ENCODE measurements around the gene SRC.

The SRC gene

DNA sequence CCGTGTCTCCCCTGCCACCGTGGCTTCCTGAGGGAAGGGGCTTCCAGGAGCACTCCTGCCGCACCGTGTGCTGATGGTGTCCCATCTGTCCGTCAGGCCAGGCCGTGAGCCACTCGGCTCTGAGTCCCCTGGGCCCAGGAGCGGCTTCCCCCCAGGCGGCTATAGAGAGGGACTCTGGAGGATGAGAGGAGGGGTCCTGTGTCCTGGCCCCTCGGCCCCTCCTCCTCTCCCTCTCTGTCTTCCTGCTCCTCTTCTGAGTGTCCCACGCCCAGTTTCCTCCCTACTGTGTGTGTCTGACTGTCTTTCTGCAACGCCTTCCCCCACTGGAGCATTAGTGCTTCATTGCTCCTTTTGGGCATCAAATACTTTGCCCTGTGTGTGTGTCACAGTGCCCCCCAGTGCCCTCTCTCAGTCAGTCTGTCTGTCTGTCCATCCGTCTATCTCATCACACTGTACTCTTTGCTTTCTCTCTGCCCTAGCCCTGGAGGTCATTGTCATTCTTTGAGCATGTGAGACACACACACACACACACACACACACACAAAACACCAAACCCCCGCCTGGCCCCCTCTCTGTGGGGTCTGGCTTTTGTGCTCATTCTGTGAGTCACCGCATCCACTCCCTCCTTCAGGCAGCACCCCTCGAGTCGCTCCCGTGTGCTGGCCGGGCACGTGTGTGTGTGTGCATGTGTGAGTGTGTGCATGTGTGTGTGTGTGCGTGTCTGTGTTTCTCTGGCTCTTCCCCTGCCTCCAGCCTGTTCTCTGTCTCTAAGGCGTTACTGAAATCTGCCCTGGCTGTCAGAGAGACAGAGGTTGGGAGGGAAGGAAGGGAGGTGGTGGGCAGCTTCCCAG, 71.9 kb downstream of the SRC start:
- Histone ChIP-seq H3K36me3 (ENCODE audit: control insufficient read depth in 2 of 2, insufficient read depth in 2 of 2, low read length in 2 of 2) (no peaks in the 10 kb centered on the region), H3K4me3 (ENCODE audit: low read length in 2 of 2) (no peak overlapping the region), H3K4me1 (ENCODE audit: control insufficient read depth, insufficient read depth, low read length) (peaks cover 6% of the 10 kb centered on the region), H3K9ac (ENCODE audit: low read length in 2 of 2) (no peak overlapping the region), H3K9me3 (ENCODE audit: control insufficient read depth in 2 of 2, low read length in 2 of 2) (no peaks in the 10 kb centered on the region), H3K27me3 (ENCODE audit: control insufficient read depth in 1 of 2, insufficient read depth in 2 of 2, low read length in 2 of 2) (peaks cover 0 to 4% of the 10 kb centered on the region in 2 donors), H3K27ac (ENCODE audit: low read length) (no peak overlapping the region)

DNA sequence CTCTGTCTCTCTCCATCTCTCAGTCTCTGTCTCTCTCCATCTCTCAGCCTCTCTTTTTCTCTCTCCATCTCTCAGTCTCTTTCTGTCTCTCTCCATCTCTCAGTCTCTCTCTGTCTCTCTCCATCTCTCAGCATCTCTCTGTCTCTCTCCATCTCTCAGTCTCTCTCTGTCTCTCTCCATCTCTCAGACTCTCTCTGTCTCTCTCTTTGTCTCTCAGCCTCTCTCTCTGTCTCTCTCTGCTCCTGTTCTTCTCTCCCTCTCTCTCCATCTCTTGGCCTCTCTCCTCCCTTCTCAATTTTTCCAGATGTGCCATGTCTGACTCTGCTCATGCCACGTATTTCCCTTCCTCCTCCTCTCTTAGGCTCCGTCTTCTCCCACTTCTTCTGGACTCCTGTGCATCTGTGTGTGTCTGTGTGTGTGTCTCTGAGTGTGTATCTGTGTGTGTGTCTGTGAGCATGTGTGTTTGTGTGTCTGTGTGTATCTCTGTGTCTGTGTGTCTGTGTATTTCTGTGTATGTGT, 72.7 kb downstream of the SRC start:
- peaks cover 6% of the 10 kb centered on the region for H3K4me1 ChIP-seq (ENCODE audit: control insufficient read depth, insufficient read depth, low read length)

DNA sequence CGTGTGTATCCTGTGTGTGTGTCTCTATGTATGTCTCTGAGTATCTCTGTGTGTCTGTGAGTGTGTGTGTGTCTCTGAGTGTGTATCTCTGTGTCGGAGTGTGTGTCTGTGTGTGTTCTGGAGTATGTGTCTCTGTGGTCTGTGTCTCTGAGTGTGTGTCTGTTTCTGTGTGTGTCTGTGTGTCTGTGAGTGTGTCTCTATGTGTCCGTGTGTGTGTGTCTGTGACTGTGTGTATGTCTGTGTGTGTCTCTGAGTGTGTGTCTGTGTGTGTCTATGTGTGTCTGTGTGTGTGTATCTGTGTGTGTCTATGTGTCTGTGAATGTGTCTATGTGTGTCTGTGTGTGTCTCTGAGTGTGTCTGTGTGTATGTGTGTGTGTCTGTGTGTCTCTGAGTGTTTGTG, 73.4 kb downstream of the SRC start:
- H3K36me3 ChIP-seq (ENCODE audit: control insufficient read depth in 2 of 2, insufficient read depth in 2 of 2, low read length in 2 of 2) = no peaks in the 10 kb centered on the region
- peaks cover 0 to 4% of the 10 kb centered on the region in 2 donors for H3K27me3 ChIP-seq (ENCODE audit: control insufficient read depth in 1 of 2, insufficient read depth in 2 of 2, low read length in 2 of 2)
- H3K4me1 ChIP-seq (ENCODE audit: control insufficient read depth, insufficient read depth, low read length) = peaks cover 6% of the 10 kb centered on the region
- no peak overlapping the region for H3K4me3 ChIP-seq (ENCODE audit: low read length in 2 of 2)
- no peak overlapping the region for H3K9ac ChIP-seq (ENCODE audit: low read length in 2 of 2)
- no peaks in the 10 kb centered on the region for H3K9me3 ChIP-seq (ENCODE audit: control insufficient read depth in 2 of 2, low read length in 2 of 2)
- no peak overlapping the region for H3K27ac ChIP-seq (ENCODE audit: low read length)

More for the DNA sequence above, 72.7 kb downstream of the SRC start:
- H3K36me3 ChIP-seq (ENCODE audit: control insufficient read depth in 2 of 2, insufficient read depth in 2 of 2, low read length in 2 of 2) = no peaks in the 10 kb centered on the region
- no peak overlapping the region for H3K4me3 ChIP-seq (ENCODE audit: low read length in 2 of 2)
- no peak overlapping the region for H3K9ac ChIP-seq (ENCODE audit: low read length in 2 of 2)
- H3K9me3 ChIP-seq (ENCODE audit: control insufficient read depth in 2 of 2, low read length in 2 of 2) = no peaks in the 10 kb centered on the region
- peaks cover 0 to 4% of the 10 kb centered on the region in 2 donors for H3K27me3 ChIP-seq (ENCODE audit: control insufficient read depth in 1 of 2, insufficient read depth in 2 of 2, low read length in 2 of 2)
- H3K27ac ChIP-seq (ENCODE audit: low read length) = no peak overlapping the region

DNA sequence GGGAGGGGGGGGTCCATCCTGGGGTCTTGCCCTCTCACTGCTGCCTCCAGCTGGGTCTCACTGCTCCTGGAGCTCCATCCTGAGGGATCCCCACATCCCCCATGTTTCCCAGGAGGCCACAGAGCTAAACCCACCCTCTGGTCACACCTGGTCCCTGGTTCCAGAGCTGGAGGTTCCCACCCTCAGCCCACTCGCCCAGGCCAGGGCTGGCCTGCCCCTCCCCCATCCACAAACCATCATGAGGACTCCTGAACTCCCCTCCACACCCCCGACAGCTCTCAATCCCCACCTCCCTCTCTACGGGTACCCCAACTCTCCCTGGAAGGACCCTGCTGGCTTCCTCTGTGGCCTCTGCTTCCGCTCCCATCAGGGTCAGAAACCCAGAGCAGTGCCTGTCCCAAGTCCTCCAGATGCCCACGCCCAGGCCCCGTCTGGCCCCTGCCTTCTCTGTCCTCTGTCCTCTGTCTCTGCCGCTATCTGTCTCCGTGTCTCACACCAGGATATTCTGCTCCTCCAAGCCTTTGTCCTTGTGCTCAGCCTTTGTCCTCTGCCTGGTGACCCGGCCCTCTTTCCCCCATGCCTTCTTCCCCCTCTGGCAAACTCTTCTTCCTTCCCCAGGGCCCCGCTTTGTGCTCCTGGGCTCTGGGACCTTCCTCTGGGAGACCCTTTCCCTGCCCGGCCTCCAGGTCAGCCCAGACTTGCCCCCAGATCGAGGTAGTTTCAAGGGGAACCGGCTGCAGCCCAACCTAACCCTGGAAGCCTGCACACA, 74.0 kb downstream of the SRC start:
- H3K4me1 ChIP-seq (ENCODE audit: control insufficient read depth, insufficient read depth, low read length) = peaks cover 6% of the 10 kb centered on the region
- H3K4me3 ChIP-seq (ENCODE audit: low read length in 2 of 2) = no peak overlapping the region
- no peak overlapping the region for H3K9ac ChIP-seq (ENCODE audit: low read length in 2 of 2)
- no peak overlapping the region for H3K27ac ChIP-seq (ENCODE audit: low read length)
- no peaks in the 10 kb centered on the region for H3K36me3 ChIP-seq (ENCODE audit: control insufficient read depth in 2 of 2, insufficient read depth in 2 of 2, low read length in 2 of 2)
- no peaks in the 10 kb centered on the region for H3K9me3 ChIP-seq (ENCODE audit: control insufficient read depth in 2 of 2, low read length in 2 of 2)
- H3K27me3 ChIP-seq (ENCODE audit: control insufficient read depth in 1 of 2, insufficient read depth in 2 of 2, low read length in 2 of 2) = peaks cover 0 to 4% of the 10 kb centered on the region in 2 donors

DNA sequence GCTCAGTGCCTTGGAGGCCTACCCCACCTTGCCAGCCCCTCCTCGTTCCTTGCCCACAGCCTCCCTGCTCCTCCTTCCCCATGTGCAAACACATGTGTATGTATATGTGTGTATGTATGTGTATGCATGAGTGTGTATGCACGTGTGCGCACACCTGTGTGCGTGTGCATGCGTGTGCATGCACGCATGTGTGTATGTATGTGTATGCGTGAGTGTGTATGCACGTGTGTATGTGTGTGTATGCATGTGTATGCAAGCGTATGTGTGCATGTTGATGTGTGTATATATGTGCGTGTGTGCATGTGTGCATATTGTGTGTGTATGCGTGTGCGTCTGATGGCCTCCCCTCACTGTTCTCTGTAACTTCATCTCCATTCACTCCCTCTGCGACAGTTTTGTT, 74.7 kb downstream of the SRC start:
- H3K27me3 ChIP-seq (ENCODE audit: control insufficient read depth in 1 of 2, insufficient read depth in 2 of 2, low read length in 2 of 2) = peaks cover 0 to 4% of the 10 kb centered on the region in 2 donors

DNA sequence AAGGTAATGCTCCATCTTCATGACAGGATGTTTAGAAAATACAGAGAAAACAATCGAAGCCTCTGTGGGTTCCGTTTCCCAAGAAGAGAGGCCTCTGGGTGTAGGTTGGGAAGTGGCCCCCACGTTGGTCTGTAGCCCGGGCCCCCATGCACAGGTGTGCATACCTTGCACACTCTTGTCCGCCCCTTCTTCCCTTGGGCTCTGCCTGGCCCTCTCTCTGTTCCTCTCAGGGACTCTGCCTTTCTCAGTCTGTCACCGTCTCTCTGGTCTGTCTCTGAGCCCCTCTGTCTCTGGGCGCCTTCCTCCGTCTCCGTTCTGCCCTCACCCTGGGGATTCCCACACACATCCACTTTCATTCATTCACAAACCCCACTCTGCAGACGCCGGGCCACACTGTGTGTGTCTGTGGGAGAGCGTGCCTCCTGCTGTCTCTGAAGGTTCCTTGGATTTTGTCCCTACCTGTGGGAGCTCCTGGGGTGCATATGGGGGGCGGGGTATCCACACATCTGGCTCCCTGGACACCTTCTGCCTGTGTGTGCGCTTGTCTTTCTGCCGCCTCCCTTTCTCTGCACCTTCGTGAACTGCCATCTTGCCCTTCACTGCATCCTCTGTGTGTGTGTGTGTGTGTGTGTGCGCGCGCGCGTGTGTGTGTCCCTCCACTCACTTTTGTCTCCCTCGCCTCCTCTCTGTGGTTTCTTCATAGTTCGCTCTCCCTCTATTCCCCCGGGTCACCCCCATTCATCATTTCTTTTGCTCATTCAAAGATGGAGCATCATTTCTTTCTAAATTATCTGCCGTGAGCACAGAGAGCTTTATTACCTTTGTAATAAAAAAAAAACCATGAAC, 75.3 kb downstream of the SRC start:
- Histone ChIP-seq H3K9me3 (ENCODE audit: control insufficient read depth in 2 of 2, low read length in 2 of 2) (no peaks in the 10 kb centered on the region), H3K9ac (ENCODE audit: low read length in 2 of 2) (no peak overlapping the region), H3K4me3 (ENCODE audit: low read length in 2 of 2) (no peak overlapping the region), H3K27ac (ENCODE audit: low read length) (no peak overlapping the region), H3K4me1 (ENCODE audit: control insufficient read depth, insufficient read depth, low read length) (peaks cover 6% of the 10 kb centered on the region), H3K36me3 (ENCODE audit: control insufficient read depth in 2 of 2, insufficient read depth in 2 of 2, low read length in 2 of 2) (no peaks in the 10 kb centered on the region), H3K27me3 (ENCODE audit: control insufficient read depth in 1 of 2, insufficient read depth in 2 of 2, low read length in 2 of 2) (peaks cover 0 to 2% of the 10 kb centered on the region in 2 donors)

More for the DNA sequence above, 74.7 kb downstream of the SRC start:
- H3K9me3 ChIP-seq (ENCODE audit: control insufficient read depth in 2 of 2, low read length in 2 of 2) = no peaks in the 10 kb centered on the region
- H3K9ac ChIP-seq (ENCODE audit: low read length in 2 of 2) = no peak overlapping the region
- no peak overlapping the region for H3K27ac ChIP-seq (ENCODE audit: low read length)
- H3K36me3 ChIP-seq (ENCODE audit: control insufficient read depth in 2 of 2, insufficient read depth in 2 of 2, low read length in 2 of 2) = no peaks in the 10 kb centered on the region
- H3K4me3 ChIP-seq (ENCODE audit: low read length in 2 of 2) = no peak overlapping the region
- H3K4me1 ChIP-seq (ENCODE audit: control insufficient read depth, insufficient read depth, low read length) = peaks cover 6% of the 10 kb centered on the region

DNA sequence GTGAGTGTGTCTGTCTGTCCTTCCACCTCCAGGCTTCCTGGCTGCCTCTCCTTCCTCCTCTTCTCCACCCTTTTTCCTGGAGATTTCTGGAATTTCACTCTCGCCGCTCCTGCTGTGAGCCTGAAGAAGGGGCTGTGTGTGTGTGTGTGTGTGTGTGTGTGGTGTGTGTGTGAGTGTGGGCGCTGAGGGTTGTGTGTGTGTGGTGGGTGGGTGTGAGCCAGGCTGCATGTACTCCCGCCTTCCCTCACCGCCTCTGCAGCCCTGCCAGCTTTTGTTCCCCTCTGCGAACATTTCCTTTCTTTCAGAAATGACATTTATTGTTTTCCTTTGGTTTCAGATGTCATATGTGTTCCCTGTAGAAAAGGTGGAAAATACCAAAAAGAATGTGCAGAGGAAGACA, 76.0 kb downstream of the SRC start:
- Histone ChIP-seq H3K27me3 (ENCODE audit: control insufficient read depth in 1 of 2, insufficient read depth in 2 of 2, low read length in 2 of 2) (peaks cover 0 to 2% of the 10 kb centered on the region in 2 donors), H3K9ac (ENCODE audit: low read length in 2 of 2) (no peak overlapping the region), H3K27ac (ENCODE audit: low read length) (no peak overlapping the region), H3K4me3 (ENCODE audit: low read length in 2 of 2) (no peak overlapping the region), H3K36me3 (ENCODE audit: control insufficient read depth in 2 of 2, insufficient read depth in 2 of 2, low read length in 2 of 2) (no peaks in the 10 kb centered on the region), H3K4me1 (ENCODE audit: control insufficient read depth, insufficient read depth, low read length) (peaks cover 6% of the 10 kb centered on the region), H3K9me3 (ENCODE audit: control insufficient read depth in 2 of 2, low read length in 2 of 2) (no peaks in the 10 kb centered on the region)

DNA sequence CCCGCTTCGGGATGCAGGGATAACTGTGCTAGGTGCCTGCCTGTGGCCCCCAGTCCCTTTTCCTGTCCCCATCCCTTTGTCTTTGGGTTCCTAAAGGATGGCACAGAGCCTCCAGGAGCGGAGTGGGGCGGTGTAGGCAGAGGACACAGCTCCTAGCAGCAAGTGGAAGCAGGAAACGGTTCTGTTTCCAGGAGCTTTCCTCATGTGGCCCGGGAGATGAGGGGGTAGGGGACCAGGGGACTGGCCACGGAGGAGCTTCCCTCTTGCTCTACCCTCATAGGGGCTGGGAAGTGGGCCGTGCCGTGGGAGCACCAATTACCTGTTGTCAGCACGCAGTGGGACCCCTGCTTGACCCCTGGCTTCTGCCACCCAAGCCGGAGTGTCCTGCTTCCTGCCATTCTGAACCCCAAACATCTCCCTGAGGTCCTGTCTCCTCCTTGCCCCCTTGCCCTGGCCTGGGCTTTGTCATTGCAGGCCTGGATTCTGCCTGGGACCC, 76.9 kb downstream of the SRC start:
- Histone ChIP-seq H3K9ac (ENCODE audit: low read length in 2 of 2) (no peak overlapping the region), H3K36me3 (ENCODE audit: control insufficient read depth in 2 of 2, insufficient read depth in 2 of 2, low read length in 2 of 2) (no peaks in the 10 kb centered on the region), H3K4me1 (ENCODE audit: control insufficient read depth, insufficient read depth, low read length) (peaks cover 5% of the 10 kb centered on the region), H3K4me3 (ENCODE audit: low read length in 2 of 2) (no peak overlapping the region), H3K27ac (ENCODE audit: low read length) (no peak overlapping the region), H3K9me3 (ENCODE audit: control insufficient read depth in 2 of 2, low read length in 2 of 2) (no peaks in the 10 kb centered on the region), H3K27me3 (ENCODE audit: control insufficient read depth in 1 of 2, insufficient read depth in 2 of 2, low read length in 2 of 2) (peaks cover 0 to 2% of the 10 kb centered on the region in 2 donors)

DNA sequence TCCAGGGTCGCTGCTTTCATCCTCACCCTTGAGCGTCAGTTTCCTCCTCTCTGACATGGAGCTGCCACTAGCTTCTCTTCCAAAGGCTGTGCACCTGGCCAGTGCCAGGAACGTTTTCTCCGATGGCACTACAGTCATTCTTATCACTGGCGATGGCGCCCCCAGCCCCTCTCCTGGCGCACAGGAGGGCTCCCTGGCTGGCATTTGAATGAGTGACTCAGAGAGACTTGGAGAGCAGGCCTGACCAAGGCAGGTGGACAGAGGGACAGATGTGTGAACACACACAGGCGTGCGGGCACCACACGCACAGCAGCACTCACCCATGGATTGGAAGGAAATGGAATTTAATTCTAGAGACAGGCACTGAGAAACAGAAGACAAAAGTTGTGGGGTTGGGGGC, 77.6 kb downstream of the SRC start:
- peaks cover 0 to 2% of the 10 kb centered on the region in 2 donors for H3K27me3 ChIP-seq (ENCODE audit: control insufficient read depth in 1 of 2, insufficient read depth in 2 of 2, low read length in 2 of 2)
- no peak overlapping the region for H3K27ac ChIP-seq (ENCODE audit: low read length)

More for the DNA sequence above, 77.6 kb downstream of the SRC start:
- Histone ChIP-seq H3K9ac (ENCODE audit: low read length in 2 of 2) (no peak overlapping the region), H3K4me1 (ENCODE audit: control insufficient read depth, insufficient read depth, low read length) (no peaks in the 10 kb centered on the region), H3K36me3 (ENCODE audit: control insufficient read depth in 2 of 2, insufficient read depth in 2 of 2, low read length in 2 of 2) (no peaks in the 10 kb centered on the region), H3K4me3 (ENCODE audit: low read length in 2 of 2) (no peak overlapping the region), H3K9me3 (ENCODE audit: control insufficient read depth in 2 of 2, low read length in 2 of 2) (no peaks in the 10 kb centered on the region)
